WTC11 (cell line): Measurements from ENCODE around the gene INCA1. TPM values are rescaled to one million over a fixed set of nuclear protein-coding genes. Genes with fewer than 3 reads are reported as not detected.

ENCODE experiments used
- ATAC-seq: fragments of 200-7000 bp; cut with Tn5 transposase; 2 replicates; pipeline ENCODE4 v1.10.0; 2021; ENCODE audit warnings: mild to moderate bottlenecking, moderate library complexity
- CTCF ChIA-PET: fragments of 300-600 bp; sonication (Branson Sonifier 250); formaldehyde crosslinking; loops from one replicate; lab custom pipeline; 2021; ENCODE audit warnings: antibody characterized with exemption; lab: Charles Lee
- POLR2A ChIA-PET: fragments of 350-600 bp; sonication (Branson Sonifier 250); formaldehyde crosslinking; loops from one replicate; lab custom pipeline; 2021; ENCODE audit warnings: antibody characterized with exemption; lab: Charles Lee
- DNase-seq: peaks from one replicate; pipeline ENCODE4 v3.0.0; 2021; ENCODE audit warnings: low spot score
- H3K27ac Mint-ChIP-seq: 2 replicates; pipeline ENCODE4 v1.8.0; 2021; ENCODE audit warnings: mixed read lengths
- H3K27me3 Mint-ChIP-seq: 2 replicates; pipeline ENCODE4 v1.8.0; 2021; ENCODE audit warnings: low read depth, mild to moderate bottlenecking, moderate library complexity, mixed read lengths
- H3K36me3 Mint-ChIP-seq: 2 replicates; pipeline ENCODE4 v1.8.0; 2021; ENCODE audit warnings: mixed read lengths
- H3K4me1 Mint-ChIP-seq: 2 replicates; pipeline ENCODE4 v1.8.0; 2022; ENCODE audit warnings: mixed read lengths
- H3K4me3 Mint-ChIP-seq: 2 replicates; pipeline ENCODE4 v1.8.0; 2021; ENCODE audit warnings: mild to moderate bottlenecking, moderate library complexity, mixed read lengths
- H3K9me3 Mint-ChIP-seq: 2 replicates; pipeline ENCODE4 v1.8.0; 2021; ENCODE audit warnings: mixed read lengths
- ELF4 ChIP-seq: sonication (generic); formaldehyde crosslinking; IDR thresholded peaks from 2 replicates; pipeline ENCODE4 v1.8.1; 2022; ENCODE audit warnings: low read depth, mild to moderate bottlenecking, moderate library complexity, missing genetic modification reagents
- FOXJ3 ChIP-seq: sonication (generic); formaldehyde crosslinking; IDR thresholded peaks from 2 replicates; pipeline ENCODE4 v1.9.0; 2021; ENCODE audit warnings: missing genetic modification reagents, mild to moderate bottlenecking, borderline replicate concordance
- IRF2 ChIP-seq: sonication (generic); formaldehyde crosslinking; IDR thresholded peaks from 2 replicates; pipeline ENCODE4 v1.8.0; 2022; ENCODE audit warnings: low read depth, missing genetic modification reagents, borderline replicate concordance
- JAZF1 ChIP-seq: fragments of 250-450 bp; sonication (Bioruptor Pico); IDR thresholded peaks from 2 replicates; pipeline ENCODE4 v1.9.0; 2021; ENCODE audit warnings: moderate library complexity, mild to moderate bottlenecking, inconsistent platforms
- KAT7 ChIP-seq: sonication (generic); formaldehyde crosslinking; IDR thresholded peaks from 2 replicates; pipeline ENCODE4 v1.8.1; 2023; ENCODE audit warnings: missing genetic modification reagents, mild to moderate bottlenecking, borderline replicate concordance
- SP1 ChIP-seq: sonication (generic); formaldehyde crosslinking; conservative IDR thresholded peaks from 2 replicates; pipeline ENCODE4 v1.8.1; 2022; ENCODE audit warnings: missing genetic modification reagents
- TCF7 ChIP-seq: sonication (generic); formaldehyde crosslinking; IDR thresholded peaks from 2 replicates; pipeline ENCODE4 v1.8.0; 2022; ENCODE audit warnings: mild to moderate bottlenecking, low read depth, missing genetic modification reagents, moderate library complexity
- ZNF138 ChIP-seq: sonication (generic); formaldehyde crosslinking; conservative IDR thresholded peaks from 2 replicates; pipeline ENCODE4 v1.8.1; 2022; ENCODE audit warnings: mild to moderate bottlenecking, moderate library complexity, missing genetic modification reagents
- ZNF232 ChIP-seq: sonication (generic); formaldehyde crosslinking; IDR thresholded peaks from 2 replicates; pipeline ENCODE4 v1.8.0; 2022; ENCODE audit warnings: mild to moderate bottlenecking, missing genetic modification reagents
- ZNF416 ChIP-seq: fragments of 250-450 bp; sonication (Bioruptor Pico); IDR thresholded peaks from 2 replicates; pipeline ENCODE4 v1.9.0; 2021; ENCODE audit warnings: mild to moderate bottlenecking, inconsistent platforms
- ZNF671 ChIP-seq: fragments of 250-450 bp; sonication (Bioruptor Pico); IDR thresholded peaks from 2 replicates; pipeline ENCODE4 v1.8.0; 2021; ENCODE audit warnings: mild to moderate bottlenecking
- total RNA-seq: library from RNA; stranded (reverse); gene quantifications from 3 replicates; pipeline ENCODE4 v1.2.3, GENCODE V29; 2021
- TF ChIP-seq, protein P1 (sequence below): sonication (generic); formaldehyde crosslinking; IDR thresholded peaks from 2 replicates; pipeline ENCODE4 v1.8.1; 2022; ENCODE audit warnings: low read depth, mild to moderate bottlenecking, moderate library complexity, missing genetic modification reagents, borderline replicate concordance
- TF ChIP-seq, protein P2 (sequence below): sonication (generic); formaldehyde crosslinking; IDR thresholded peaks from 2 replicates; pipeline ENCODE4 v1.8.0; 2023; ENCODE audit warnings: missing genetic modification reagents, mild to moderate bottlenecking, borderline replicate concordance
- TF ChIP-seq, protein P3 (sequence below): sonication (generic); formaldehyde crosslinking; IDR thresholded peaks from 2 replicates; pipeline ENCODE4 v1.8.1; 2023; ENCODE audit warnings: mild to moderate bottlenecking, missing genetic modification reagents, borderline replicate concordance
- TF ChIP-seq, protein P4 (sequence below): sonication (generic); formaldehyde crosslinking; conservative IDR thresholded peaks from 2 replicates; pipeline ENCODE4 v1.8.1; 2022; ENCODE audit warnings: mild to moderate bottlenecking, missing genetic modification reagents
- TF ChIP-seq, protein P5 (sequence below): sonication (generic); formaldehyde crosslinking; IDR thresholded peaks from 2 replicates; pipeline ENCODE4 v1.8.0; 2023; ENCODE audit warnings: mild to moderate bottlenecking, missing genetic modification reagents
- TF ChIP-seq, protein P6 (sequence below): fragments of 250-450 bp; sonication (Bioruptor Pico); conservative IDR thresholded peaks from 2 replicates; pipeline ENCODE4 v1.9.0; 2021; ENCODE audit warnings: mild to moderate bottlenecking

The INCA1 gene
- total RNA-seq, 1 experiment from 2014 or later = 0.61 TPM

DNA sequence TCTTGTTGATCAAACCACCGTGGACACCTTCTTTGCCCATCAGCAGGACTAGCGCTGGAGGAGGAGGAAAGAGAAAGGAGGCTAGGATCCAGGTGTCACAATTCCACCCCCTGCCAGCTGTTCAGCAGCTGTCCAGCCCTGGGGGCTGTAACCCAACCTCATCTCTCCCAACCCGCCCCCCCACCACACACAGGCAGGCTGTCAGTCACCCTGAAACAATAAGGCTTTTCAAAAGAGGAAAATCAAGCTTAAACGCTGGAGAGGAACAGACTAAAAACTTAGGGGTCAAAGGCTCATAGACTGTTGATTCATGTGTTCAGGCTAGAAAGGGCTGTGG is 51.4 kb downstream of the INCA1 start:
- no peak for ATAC-seq
- ChIA-PET CTCF (interaction anchor here (1.5 kb wide), 1 partner anchor 37 kb away, joined by 4 read pairs; no protein-coding TSS in a partner anchor), POLR2A (interaction anchor here (0.6 to 3.5 kb wide), 4 partner anchors 23 to 151 kb away, joined by 3 to 45 read pairs (median 4); partner anchors contain the start of gene SPAG7)
- peaks cover 36% of the 10 kb centered on the region for H3K4me1 Mint-ChIP-seq
- peaks cover 43% of the 10 kb centered on the region for H3K36me3 Mint-ChIP-seq
- no peaks in the 10 kb centered on the region for H3K9me3 Mint-ChIP-seq
- H3K27ac Mint-ChIP-seq = peak overlapping the region; percentile 97
- H3K27me3 Mint-ChIP-seq = no peaks in the 10 kb centered on the region
- H3K4me3 Mint-ChIP-seq = peak overlapping the region; percentile 91
- no peak for TF ChIP-seq IRF2
- TF ChIP-seq, protein P1, sequence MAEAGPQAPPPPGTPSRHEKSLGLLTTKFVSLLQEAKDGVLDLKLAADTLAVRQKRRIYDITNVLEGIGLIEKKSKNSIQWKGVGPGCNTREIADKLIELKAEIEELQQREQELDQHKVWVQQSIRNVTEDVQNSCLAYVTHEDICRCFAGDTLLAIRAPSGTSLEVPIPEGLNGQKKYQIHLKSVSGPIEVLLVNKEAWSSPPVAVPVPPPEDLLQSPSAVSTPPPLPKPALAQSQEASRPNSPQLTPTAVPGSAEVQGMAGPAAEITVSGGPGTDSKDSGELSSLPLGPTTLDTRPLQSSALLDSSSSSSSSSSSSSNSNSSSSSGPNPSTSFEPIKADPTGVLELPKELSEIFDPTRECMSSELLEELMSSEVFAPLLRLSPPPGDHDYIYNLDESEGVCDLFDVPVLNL (CRISPR knock-in tag) = no peak
- TF ChIP-seq TCF7 (CRISPR knock-in tag) = no peak
- TF ChIP-seq, protein P2, sequence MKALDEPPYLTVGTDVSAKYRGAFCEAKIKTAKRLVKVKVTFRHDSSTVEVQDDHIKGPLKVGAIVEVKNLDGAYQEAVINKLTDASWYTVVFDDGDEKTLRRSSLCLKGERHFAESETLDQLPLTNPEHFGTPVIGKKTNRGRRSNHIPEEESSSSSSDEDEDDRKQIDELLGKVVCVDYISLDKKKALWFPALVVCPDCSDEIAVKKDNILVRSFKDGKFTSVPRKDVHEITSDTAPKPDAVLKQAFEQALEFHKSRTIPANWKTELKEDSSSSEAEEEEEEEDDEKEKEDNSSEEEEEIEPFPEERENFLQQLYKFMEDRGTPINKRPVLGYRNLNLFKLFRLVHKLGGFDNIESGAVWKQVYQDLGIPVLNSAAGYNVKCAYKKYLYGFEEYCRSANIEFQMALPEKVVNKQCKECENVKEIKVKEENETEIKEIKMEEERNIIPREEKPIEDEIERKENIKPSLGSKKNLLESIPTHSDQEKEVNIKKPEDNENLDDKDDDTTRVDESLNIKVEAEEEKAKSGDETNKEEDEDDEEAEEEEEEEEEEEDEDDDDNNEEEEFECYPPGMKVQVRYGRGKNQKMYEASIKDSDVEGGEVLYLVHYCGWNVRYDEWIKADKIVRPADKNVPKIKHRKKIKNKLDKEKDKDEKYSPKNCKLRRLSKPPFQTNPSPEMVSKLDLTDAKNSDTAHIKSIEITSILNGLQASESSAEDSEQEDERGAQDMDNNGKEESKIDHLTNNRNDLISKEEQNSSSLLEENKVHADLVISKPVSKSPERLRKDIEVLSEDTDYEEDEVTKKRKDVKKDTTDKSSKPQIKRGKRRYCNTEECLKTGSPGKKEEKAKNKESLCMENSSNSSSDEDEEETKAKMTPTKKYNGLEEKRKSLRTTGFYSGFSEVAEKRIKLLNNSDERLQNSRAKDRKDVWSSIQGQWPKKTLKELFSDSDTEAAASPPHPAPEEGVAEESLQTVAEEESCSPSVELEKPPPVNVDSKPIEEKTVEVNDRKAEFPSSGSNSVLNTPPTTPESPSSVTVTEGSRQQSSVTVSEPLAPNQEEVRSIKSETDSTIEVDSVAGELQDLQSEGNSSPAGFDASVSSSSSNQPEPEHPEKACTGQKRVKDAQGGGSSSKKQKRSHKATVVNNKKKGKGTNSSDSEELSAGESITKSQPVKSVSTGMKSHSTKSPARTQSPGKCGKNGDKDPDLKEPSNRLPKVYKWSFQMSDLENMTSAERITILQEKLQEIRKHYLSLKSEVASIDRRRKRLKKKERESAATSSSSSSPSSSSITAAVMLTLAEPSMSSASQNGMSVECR (CRISPR knock-in tag) = no peak
- TF ChIP-seq, protein P3, sequence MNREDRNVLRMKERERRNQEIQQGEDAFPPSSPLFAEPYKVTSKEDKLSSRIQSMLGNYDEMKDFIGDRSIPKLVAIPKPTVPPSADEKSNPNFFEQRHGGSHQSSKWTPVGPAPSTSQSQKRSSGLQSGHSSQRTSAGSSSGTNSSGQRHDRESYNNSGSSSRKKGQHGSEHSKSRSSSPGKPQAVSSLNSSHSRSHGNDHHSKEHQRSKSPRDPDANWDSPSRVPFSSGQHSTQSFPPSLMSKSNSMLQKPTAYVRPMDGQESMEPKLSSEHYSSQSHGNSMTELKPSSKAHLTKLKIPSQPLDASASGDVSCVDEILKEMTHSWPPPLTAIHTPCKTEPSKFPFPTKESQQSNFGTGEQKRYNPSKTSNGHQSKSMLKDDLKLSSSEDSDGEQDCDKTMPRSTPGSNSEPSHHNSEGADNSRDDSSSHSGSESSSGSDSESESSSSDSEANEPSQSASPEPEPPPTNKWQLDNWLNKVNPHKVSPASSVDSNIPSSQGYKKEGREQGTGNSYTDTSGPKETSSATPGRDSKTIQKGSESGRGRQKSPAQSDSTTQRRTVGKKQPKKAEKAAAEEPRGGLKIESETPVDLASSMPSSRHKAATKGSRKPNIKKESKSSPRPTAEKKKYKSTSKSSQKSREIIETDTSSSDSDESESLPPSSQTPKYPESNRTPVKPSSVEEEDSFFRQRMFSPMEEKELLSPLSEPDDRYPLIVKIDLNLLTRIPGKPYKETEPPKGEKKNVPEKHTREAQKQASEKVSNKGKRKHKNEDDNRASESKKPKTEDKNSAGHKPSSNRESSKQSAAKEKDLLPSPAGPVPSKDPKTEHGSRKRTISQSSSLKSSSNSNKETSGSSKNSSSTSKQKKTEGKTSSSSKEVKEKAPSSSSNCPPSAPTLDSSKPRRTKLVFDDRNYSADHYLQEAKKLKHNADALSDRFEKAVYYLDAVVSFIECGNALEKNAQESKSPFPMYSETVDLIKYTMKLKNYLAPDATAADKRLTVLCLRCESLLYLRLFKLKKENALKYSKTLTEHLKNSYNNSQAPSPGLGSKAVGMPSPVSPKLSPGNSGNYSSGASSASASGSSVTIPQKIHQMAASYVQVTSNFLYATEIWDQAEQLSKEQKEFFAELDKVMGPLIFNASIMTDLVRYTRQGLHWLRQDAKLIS (CRISPR knock-in tag) = no peak
- TF ChIP-seq FOXJ3 (CRISPR knock-in tag) = no peak
- no peak for TF ChIP-seq JAZF1
- TF ChIP-seq ZNF138 = no peak
- TF ChIP-seq, all 79 proteins: peak for 0
- no peak for DNase-seq

DNA sequence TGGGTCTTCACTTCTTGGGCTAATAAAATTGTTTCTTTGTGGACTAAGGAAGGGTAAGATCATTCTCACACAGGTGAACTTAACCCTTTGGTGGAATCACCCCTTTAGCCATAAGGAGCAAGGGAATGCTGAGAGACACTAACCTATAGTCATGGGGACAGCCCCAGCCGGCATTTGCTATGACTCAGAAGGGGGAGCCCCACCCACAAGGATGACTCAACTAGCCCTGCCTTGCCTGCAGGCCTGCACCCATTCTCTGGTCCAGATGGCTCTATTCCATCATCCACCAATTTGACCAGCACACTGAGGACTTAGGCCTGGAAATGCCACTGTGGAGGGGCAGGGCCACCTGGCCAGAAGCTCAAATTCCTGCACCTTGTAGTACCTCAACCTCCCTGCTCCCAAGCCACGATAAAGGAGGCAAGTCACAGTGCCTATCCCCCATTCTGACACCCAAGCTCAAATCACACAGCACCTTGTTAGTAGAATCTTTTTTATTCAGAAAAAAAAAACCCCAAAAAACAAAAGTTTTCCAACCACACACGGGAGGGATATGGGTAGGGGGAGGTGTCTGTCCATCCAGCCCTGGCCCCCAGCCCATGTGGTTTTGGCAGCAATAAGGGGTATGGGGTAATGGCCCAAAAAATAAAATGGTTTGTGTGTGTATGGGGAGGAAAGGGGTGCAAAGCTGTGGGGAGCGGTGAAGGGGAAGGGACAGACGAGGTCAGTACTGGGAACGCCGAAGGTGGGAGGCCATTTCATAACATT is 52.0 kb downstream of the INCA1 start:
- peak; percentile 5 for ATAC-seq
- CTCF ChIA-PET = interaction anchor here (1.5 kb wide), 1 partner anchor 36 kb away, joined by 4 read pairs; no protein-coding TSS in a partner anchor
- POLR2A ChIA-PET = interaction anchor here (0.6 to 3.5 kb wide), 7 partner anchors 13 to 151 kb away, joined by 3 to 45 read pairs (median 4); partner anchors contain the start of gene SPAG7
- TF ChIP-seq, protein P4, sequence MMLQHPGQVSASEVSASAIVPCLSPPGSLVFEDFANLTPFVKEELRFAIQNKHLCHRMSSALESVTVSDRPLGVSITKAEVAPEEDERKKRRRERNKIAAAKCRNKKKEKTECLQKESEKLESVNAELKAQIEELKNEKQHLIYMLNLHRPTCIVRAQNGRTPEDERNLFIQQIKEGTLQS (CRISPR knock-in tag) = no peak
- TF ChIP-seq, protein P5, sequence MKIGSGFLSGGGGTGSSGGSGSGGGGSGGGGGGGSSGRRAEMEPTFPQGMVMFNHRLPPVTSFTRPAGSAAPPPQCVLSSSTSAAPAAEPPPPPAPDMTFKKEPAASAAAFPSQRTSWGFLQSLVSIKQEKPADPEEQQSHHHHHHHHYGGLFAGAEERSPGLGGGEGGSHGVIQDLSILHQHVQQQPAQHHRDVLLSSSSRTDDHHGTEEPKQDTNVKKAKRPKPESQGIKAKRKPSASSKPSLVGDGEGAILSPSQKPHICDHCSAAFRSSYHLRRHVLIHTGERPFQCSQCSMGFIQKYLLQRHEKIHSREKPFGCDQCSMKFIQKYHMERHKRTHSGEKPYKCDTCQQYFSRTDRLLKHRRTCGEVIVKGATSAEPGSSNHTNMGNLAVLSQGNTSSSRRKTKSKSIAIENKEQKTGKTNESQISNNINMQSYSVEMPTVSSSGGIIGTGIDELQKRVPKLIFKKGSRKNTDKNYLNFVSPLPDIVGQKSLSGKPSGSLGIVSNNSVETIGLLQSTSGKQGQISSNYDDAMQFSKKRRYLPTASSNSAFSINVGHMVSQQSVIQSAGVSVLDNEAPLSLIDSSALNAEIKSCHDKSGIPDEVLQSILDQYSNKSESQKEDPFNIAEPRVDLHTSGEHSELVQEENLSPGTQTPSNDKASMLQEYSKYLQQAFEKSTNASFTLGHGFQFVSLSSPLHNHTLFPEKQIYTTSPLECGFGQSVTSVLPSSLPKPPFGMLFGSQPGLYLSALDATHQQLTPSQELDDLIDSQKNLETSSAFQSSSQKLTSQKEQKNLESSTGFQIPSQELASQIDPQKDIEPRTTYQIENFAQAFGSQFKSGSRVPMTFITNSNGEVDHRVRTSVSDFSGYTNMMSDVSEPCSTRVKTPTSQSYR (CRISPR knock-in tag) = 0 out of 2 replicates have a peak, but pooled peaks have one; percentile 32
- TF ChIP-seq, protein P6, sequence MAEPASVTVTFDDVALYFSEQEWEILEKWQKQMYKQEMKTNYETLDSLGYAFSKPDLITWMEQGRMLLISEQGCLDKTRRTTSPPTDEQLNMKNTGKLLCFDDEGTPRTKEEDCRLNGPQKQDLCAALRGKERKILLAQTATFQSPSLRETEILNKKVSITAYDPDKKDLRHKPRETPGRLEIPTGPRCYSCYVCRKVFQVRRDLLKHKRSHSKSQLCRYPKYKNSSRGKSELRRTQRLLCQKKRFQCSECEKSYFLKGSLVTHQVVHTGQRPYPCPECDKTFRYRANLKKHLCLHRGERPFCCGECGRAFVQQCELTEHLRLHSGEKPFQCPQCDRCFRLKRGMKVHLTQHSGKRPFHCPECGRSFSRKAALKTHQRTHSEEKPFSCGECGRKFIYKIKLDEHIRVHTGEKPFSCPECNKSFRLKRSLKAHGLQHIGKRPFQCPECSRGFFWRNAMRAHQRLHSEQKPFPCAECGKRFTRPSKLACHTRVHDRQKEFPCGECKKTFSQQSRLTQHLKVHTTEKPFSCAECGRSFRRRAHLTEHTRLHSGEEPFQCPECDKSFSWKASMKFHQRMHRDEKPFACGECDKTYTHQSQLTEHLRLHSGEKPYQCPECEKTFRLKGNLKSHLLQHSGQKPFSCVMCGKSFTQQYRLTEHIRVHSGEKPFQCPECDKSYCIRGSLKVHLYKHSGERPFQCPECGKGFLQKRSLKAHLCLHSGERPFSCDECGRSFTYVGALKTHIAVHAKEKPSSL (CRISPR knock-in tag) = 0 out of 2 replicates have a peak, but pooled peaks have one; percentile 9
- TF ChIP-seq SP1 (CRISPR knock-in tag) (no peak), ELF4 (CRISPR knock-in tag) (no peak), KAT7 (CRISPR knock-in tag) (no peak), ZNF232 (CRISPR knock-in tag) (0 out of 2 replicates have a peak, but pooled peaks have one; percentile 11), ZNF671 (0 out of 2 replicates have a peak, but pooled peaks have one; percentile 49), ZNF416 (CRISPR knock-in tag) (no peak)

More for the DNA sequence above, 52.0 kb downstream of the INCA1 start:
- DNase-seq = no peak
- Mint-ChIP-seq H3K9me3 (no peaks in the 10 kb centered on the region), H3K27me3 (no peaks in the 10 kb centered on the region), H3K4me1 (peaks cover 34% of the 10 kb centered on the region), H3K36me3 (peaks cover 43% of the 10 kb centered on the region), H3K4me3 (peak overlapping the region; percentile 91), H3K27ac (peak overlapping the region; percentile 90)
